GM12891 (cell line): ENCODE data around the gene STXBP4.

ENCODE experiments used
- PAX5 ChIP-seq: IDR thresholded peaks from 2 replicates; pipeline ENCODE4 v1.6.1; 2011; ENCODE audit warnings: low read length, moderate library complexity, mild to moderate bottlenecking; ENCODE audit not compliant: insufficient read depth, severe bottlenecking
- POLR2A ChIP-seq: IDR thresholded peaks from 2 replicates; pipeline ENCODE4 v1.6.1; 2011; ENCODE audit warnings: low read depth, low read length, control low read depth
- POLR2AphosphoS5 ChIP-seq: IDR thresholded peaks from 2 replicates; pipeline ENCODE4 v1.6.1; 2011; ENCODE audit warnings: low read depth, low read length, control low read depth
- POU2F2 ChIP-seq: IDR thresholded peaks from 2 replicates; pipeline ENCODE4 v1.6.1; 2011; ENCODE audit warnings: low read depth, mild to moderate bottlenecking, control low read depth, low read length, moderate library complexity
- SPI1 ChIP-seq: IDR thresholded peaks from 2 replicates; pipeline ENCODE4 v1.6.1; 2011; ENCODE audit warnings: low read depth, low read length, control low read depth
- TAF1 ChIP-seq: IDR thresholded peaks from 2 replicates; pipeline ENCODE4 v1.6.1; 2011; ENCODE audit warnings: low read depth, low read length, control low read depth

- TF ChIP-seq POLR2AphosphoS5 = no peak
- TF ChIP-seq POLR2A = no peak
- TF ChIP-seq TAF1 = no peak
- TF ChIP-seq SPI1 = no peak
- no peak for TF ChIP-seq POU2F2
- no peak for TF ChIP-seq PAX5
Measured at GRCh38 chr17:55116440-55116914, 147.9 kb downstream of the STXBP4 start.
